GM19023 (cell line): ENCODE measurements around the gene ZFPM1.

Experiments
- ATAC-seq: cut with Tn5 transposase; IDR thresholded peaks from one replicate; pipeline ENCODE4 v1.9.1; 2021; ENCODE audit warnings: mild to moderate bottlenecking, moderate library complexity; ENCODE audit not compliant: unreplicated experiment

Gene ZFPM1

DNA sequence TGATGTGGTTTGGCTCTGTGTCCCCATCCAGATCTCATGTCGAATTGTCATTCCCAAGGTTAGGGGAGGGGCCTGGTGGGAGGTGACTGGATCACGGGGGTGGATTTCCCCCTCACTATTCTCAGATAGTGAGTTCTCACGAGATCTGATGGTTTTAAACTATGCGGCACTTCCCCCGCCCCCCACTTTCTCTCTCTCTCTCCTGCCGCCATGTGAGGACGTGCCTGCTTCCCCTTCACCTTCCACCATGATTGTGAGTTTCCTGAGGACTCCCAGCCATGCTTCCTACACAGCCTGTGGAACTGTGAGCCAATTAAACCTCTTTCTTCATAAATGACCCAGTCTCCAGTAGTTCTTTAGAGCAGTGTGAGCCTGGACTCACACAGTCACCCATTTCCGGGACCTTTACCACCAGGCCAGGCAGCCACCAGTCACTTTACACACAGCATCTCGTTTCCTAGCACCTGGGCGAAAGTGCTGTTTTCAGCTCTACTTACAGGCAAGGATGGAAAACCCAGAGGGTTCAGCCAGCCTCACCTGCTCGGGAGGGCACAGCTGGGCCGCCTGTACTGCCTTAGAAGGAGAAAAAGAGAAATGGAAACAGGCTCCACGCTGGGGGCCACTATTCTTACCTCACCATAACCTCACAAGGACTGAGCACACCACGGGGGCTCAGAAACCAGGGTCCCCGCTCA is 103.4 kb downstream of the ZFPM1 start:
- ATAC-seq = no peak

DNA sequence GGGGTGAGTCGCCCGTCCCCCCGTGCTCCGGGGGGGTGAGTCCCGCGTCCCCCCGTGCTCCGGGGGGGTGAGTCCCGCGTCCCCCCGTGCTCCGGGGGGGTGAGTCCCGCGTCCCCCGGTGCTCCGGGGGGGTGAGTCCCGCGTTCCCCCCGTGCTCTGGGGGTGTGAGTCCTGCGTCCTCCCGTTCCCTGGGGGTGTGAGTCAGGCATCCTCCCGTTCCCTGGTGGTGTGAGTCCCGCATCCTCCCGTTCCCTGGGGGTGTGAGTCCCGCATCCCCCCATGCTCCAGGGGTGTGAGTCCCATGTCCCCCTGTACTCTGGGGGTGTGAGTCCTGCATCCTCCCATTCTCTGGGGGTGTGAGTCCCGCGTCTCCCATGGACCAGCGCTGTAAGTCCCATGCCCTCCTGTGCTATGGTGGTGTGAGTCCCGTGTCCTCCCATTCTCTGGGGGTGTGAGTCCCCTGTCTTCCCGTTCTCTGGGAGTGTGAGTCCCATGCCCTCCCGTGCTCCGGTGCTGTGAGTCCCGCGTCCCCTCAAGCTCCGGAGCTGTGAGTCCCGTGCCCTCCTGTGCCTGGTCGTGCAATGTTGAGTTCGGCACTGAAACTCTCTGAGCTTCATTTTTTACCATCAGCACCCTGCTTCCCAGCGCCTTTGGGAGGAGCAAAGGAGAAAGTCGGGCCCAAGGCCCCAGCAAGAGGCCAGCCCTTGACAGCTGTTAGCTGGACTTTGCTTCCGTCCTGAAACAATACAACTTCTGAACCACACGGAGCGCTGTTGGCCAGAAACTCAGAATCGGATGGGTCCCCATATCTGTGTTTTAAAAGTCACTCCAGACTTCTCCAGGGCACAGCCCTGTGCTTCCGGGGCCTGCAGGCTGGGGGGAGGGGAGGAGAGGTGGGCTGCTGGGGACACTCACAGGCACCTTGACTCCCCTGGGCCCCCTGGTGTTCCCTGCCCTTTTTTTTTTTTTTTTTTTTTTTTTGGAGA is 105.7 kb downstream of the ZFPM1 start:
- no peak for ATAC-seq

DNA sequence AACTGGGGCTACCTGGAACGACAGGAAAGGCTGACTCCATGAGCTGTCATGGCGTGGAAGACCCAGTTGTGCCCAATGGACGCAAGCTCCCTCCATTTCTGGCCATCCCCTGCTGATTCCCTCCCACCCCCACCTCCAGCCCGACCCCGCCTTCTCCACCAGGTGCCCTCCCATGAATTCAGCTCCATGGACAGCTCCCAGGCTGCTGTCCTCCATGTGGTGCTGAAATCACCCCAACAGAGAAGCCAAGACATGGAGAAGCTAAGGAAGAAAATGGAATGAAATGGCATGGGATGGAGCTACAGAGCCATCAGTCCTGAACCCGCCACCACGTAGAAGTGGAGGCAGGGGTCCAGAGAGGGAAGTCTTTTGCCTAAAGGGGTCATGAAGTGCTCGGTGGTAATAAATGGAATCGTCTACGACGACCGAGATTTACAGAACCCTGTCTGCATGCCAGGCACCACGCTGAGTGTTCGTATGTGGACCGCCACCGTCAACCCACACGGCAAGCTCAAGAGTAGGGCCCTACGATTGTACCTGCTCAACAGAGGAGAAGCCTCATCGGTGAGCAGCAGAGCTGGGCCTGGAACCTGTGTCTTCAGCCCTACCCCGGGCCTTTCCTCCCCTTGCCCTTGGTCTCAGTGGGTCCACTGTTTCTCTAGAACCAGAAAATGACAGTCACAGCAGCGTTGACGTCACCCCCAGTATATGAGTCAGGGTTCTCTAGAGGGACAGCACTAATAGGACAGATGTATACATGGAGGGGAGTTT is 107.8 kb downstream of the ZFPM1 start:
- ATAC-seq = no peak

DNA sequence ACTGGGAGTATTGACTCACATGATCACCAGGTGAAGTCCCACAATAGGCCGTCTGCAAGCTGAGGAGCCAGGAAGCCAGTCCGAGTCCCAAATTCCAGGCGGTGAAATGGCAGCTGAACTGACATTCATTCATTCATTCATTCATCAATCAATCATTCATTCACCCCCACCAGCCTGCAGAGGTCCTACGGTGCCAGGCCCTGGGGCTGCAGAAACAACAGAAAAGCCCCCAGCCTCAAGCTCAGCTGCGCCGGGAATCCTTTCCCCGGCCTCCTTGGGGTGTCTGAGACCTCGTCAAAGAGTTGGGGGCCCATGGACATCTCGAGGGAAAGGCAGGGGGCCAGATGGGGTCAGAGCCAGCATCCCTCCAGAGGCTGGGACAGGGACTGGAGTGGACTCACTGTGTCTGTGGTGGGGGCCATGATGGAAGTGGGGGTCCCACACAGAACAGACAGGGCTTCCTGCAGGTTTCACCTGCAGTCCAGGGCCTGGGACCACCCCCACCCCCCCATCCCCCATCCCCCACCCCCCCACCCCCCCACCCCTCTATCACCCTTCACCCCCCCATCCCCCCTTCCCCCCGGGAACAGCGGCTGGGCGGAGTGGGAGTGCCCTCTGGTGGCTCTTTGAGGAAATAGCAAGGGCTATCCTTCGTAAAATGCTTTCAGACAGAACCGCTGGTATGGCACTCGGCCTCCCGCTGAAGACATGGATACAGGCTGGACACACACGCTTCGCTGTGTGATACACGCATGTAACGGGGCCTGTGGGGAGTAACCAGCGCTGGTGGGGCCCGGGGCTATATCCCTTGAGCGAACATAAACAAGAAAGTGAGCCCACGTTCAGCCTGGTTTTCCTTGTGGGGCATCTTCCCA is 108.6 kb downstream of the ZFPM1 start:
- no peak for ATAC-seq

DNA sequence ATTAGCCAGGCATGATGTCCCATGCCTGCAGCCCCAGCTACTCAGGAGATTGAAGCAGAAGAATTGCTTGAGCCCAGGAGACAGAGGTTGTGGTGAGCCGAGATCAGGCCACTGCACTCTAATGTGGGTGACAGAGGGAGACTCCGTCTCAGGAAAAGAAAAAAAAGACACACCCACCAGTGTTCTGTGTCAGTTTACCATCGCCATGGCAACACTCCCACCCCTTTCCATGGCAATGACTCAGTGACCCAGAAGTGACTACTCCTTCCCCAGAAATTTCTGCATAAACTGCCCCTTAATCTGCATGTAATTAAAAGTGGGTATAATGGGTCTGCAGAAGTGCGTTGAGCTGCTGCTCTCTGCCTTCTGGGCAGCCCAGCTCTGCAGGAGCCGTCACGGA is 113.1 kb downstream of the ZFPM1 start:
- no peak for ATAC-seq

DNA sequence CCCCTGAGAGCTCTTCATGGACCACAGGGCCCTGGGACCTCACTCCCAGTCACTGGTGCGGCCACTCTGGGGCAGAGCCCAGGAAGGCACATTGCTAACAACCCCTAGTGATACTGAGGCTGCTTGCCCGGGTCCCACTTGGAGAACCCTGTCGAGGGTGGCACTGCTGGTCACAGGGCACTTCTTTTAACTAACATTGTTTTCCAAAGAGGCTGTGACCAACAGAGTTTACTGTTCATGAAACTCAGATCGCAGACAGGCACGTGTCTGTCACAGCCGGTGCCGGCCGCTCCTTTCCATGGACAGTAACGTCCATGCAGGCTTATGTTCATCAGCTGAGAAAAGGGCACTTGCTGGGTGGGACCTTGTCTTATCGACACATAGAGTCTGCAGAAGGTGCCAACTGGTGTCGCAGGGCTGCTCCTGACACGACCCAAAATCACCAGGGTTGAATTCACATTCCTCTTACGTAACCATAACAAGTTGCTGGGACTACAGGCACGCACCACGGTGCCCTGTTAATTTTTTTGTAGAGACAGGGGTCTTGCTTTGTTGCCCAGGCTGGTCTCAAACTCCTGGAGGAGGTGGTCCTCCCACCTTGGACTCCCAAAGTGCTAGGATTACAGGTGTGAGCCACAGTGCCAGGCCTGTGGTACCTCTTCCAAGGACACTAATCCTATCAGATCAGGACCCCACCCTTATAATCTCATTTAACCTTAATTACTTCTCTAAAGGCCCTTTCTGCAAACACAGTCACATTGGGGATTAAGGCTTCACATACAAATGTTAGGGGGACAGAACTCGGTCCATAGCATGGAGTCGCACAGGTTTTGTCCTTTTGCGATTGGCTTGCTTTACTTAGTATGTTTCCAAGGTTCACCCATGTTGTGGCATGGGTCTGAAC is 115.9 kb downstream of the ZFPM1 start:
- ATAC-seq = no peak

DNA sequence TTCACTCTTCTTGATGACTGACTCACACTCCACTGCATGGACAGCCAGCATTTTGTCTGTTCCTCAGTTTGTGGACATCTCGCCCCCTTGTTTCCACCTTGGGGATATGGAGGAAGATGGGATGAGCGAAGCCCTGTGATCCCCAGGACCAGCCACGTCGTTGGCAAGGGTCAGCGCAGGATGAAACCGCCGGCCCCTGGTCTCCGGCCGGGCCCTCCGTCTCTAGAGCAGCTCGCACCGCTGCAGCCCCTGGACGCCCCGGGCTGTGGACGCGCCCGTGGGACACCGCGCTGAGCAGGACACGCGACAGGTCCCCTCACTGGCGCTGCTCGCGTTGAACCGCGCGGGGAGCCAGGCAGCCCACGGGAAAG is 116.5 kb downstream of the ZFPM1 start:
- peak; percentile 24 for ATAC-seq

DNA sequence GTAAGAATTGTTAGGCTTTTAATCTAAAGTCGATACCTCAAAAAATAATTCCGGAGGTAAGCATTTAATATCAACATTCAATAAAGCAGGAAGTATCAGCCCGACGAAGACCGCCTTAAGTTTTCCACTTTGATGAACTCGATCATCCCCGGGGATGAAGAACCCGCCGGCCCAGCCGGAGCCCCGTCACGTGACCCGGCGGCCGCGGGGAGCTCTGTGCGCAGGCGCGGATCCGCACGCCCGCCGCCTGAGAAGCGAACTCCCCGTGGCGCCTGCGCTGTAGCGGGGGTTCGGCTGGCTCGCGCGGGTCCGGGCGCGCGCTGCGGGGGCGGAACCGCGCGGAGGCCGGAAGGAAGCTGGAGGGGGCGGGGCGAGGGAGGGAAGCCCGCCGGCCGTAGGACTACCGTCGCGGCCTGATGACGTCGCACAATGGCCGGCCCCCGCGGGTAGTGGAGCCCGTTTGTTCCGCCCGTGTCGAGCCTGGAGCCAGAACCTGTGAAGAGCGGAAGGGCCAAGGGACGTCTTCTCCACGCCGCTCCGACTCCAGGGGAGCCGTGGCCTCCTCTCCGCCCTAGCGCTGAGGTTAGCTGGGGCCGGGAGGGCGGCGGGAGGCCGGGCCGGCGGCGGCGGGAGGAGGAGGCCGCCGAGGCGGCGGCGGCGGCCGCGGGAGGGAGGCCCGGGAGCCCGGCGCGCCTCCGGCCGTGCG is 117.1 kb downstream of the ZFPM1 start, which contains the start of gene ZC3H18:
Gene ZC3H18, plus strand, starts transcription at position 419 of the 706 bp plus-strand sequence. CDS start 6,721 bp downstream, outside the sequence.
- peak; percentile 78 for ATAC-seq

DNA sequence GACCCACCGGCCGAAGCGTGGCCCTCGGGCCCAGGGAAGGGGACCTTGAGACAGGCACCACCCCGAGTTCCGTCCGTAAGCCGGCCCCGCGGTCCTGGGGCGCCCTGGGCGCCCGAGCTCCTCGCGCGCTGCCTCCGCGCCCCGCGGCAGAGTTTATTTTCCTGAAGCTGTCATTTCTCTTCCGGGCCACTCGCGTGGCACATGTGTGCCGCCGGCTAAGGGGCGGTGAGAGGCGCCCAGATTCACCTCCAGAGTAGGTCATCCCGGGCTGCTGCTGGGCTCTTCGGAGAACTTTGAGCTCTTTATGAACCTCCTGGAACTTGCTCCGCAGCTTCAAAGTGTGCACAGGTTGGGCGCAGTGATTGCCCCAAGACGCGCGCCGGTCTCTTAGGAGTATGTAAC is 117.6 kb downstream of the ZFPM1 start:
- ATAC-seq = peak; percentile 11

DNA sequence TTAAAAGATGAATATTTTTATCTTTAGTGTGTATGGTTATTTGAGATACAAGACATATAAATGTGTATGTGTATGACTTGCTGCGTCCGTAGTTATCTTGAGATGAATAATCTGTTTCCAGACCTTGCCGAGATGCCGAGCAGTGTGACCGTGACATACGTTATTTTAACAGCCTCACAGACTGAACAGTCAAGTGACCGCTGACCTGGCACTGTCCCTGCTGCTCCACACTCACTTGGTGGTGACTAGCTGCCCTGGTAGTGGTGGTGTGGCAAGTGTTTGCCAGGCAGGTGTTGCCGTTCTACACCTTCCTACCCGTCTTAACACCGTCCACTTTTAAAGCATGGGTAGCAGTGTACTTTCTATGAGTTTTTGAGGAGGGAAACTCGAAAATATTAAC is 122.2 kb downstream of the ZFPM1 start:
- ATAC-seq = no peak

DNA sequence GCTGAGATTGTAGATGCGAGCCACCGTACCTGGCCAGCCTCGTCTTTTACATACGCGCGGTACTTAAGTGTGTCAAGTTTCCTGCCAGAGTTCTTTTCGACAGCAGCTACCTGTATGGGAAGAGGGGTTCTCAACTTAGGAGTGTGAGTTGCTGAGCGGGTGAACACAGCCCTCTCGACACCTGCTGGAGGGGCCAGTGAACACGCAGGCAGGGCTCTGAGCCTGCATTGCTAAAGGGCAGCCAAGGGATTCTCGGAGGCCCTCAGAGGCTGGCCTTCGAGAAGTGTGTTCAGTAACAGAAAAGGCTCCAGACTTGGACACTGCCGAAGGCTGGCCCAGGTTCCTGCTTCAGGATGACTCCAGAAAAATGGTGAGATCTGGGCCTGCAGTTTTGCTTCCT is 123.2 kb downstream of the ZFPM1 start:
- ATAC-seq = no peak

DNA sequence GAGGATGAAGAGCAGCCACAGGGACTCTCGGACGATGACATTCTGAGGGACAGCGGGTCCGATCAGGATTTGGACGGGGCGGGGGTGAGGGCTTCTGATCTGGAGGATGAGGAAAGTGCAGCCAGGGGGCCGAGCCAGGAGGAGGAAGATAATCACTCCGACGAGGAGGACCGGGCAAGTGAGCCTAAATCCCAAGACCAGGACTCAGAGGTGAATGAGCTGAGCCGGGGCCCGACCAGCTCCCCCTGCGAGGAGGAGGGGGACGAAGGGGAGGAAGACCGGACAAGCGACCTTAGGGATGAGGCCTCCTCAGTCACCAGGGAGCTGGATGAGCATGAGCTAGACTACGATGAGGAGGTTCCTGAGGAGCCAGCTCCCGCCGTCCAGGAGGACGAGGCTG is 124.1 kb downstream of the ZFPM1 start:
- ATAC-seq = no peak

DNA sequence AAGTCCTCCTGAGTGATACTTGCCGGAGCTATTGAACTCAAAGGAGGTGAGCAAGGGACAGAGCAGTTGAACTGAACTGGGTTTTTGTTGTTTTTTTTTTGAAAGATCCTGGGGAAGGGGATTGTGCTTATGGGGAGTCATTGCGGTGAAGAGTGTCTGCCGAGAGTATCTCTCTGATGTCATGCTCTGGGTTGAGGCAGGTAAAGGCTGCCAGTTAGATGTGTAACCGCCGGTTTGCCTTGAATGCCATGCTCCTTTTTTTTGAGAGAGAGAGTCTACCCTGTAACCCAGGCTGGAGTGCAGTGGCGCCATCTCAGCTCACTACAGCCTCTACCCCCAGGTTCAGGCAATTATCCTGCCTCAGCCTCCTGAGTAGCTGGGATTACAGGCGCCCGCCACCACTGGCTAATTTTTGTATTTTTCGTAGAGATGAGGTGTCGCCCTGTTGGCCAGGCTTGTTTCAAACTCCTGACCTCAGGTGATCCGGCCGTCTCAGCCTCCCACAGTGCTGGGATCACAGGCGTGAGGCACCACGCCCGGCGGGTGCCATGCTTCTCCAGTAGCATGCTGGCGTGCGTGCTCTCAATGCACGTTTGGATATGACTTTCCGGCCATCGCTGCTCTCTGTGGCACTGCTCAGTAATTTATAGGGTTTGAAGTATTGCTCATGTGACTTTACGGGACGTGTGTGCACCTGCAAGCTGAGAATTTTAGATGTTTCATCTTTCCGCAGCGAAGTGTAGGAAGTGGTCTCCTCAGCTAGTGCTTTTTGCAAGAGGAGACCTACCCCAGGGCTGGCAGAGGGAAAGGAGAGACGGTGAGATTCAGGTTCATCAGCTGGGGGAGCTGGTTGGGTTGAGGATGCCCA is 125.6 kb downstream of the ZFPM1 start:
- ATAC-seq = no peak

DNA sequence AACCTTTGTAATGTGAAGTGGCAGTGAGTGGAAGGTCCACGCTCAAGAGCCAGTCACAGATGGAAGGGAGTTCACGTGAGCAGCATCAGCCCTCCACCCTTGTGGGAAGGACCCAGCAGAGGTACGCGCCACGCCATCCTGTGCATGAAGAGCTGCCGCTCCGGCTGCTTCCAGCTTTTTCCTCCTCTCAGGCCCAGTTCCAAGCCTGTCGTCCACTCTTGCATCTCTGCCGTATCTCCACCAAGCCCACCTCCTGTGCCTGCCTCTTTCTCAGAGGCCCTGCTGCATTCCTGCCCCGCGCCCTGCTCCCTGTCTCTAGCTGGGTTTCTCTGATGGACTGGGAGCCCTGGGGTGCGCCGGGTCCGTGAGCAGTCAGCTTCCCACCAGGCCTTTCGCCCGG is 127.3 kb downstream of the ZFPM1 start:
- ATAC-seq = no peak

DNA sequence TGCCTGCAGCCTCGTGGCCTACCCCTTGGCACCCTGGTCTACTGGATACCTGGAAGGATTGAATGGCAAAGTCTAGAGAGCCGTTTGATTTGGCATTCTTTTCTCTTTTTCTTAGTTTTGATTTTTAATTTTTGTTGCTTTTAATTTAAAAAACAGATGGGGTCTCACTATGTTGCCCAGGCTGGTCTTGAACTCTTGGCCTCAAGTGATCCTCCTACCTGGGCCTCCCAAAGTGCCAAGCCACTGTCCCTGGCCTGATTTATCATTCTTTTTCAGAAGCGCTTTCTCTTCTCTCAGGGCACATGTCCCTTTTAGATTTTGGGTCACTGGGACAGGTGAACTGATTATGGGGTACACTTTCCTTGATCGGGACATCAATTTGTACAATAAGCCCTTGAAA is 128.0 kb downstream of the ZFPM1 start:
- no peak for ATAC-seq

DNA sequence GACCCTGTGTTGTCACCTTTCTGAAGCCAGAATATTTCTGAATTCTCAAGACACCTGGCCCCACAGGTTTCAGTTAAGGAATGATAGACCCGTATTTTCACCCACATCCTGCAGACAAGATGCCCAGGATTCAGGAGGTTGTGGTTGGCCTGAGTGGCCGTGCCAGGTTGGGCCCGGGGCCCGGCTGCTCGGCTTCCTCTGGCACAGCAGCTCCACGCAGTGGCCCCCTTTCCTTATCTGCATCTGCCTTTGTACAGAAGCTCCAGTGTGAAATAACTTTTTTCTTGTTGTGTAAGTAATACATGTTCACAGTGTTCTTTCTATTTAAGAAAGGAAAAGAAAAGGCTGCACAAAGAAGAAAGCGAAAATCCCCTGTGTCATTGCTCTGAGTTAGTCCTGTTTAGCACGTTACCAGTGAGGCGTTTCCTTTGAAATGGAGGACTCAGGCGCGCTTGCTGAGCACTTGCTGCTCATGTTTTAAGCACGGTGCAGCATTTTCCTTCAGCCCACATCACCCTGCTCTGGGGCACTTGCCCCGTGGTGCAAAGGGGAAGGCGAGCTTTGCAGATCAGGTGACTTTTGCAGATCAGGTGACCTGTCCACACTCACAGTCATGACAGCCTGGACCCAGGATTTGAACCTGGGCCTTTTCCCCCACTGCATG is 130.0 kb downstream of the ZFPM1 start:
- no peak for ATAC-seq

DNA sequence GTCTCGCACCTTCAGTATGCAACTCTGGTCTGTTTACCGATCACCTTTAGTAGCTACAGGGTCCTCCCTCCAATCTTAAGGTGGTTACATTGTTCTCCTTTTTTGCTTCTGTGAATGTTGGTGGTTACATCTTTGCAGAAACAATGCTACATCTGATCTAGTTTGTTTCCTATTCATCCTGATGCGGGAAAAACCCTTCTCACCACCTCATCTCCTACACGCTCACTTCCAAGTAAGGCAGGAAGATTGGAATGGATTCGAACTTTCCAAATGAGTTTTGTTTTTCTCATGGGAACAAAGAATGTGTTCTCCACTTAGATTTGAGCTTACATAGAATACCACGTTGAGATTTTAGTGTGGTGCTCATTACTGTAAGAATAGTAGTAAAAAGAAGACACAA is 131.6 kb downstream of the ZFPM1 start:
- ATAC-seq = no peak
